Measurements from ENCODE around the gene IP6K3. TPM values are rescaled to one million over a fixed set of nuclear protein-coding genes. Genes with fewer than 3 reads are reported as not detected.
A peak's percentile ranks its signal among the peaks of the same experiment; 100 is the strongest.

IP6K3 gene
- polyA plus RNA-seq, 2 donors: 0.65 to 0.96 TPM

- Histone ChIP-seq H3K4me3 (ENCODE audit: low read depth in 1 of 2, low read length in 2 of 2) (no peak overlapping the region), H3K36me3 (ENCODE audit: control insufficient read depth in 2 of 2, insufficient read depth in 2 of 2, low read length in 1 of 2) (no peaks in the 10 kb centered on the region), H3K9me3 (ENCODE audit: control insufficient read depth in 2 of 2, insufficient read depth in 1 of 2, low read depth in 1 of 2, low read length in 1 of 2) (no peaks in the 10 kb centered on the region), H3K27me3 (ENCODE audit: control insufficient read depth in 1 of 2, insufficient read depth in 2 of 2, low read length in 2 of 2) (no peaks in the 10 kb centered on the region), H3K27ac (ENCODE audit: low read depth in 2 of 2, low read length in 1 of 2) (peak overlapping the region; percentile 43 to 62), H3K4me1 (ENCODE audit: control insufficient read depth in 2 of 2, insufficient read depth in 2 of 2, low read length in 1 of 2) (peaks cover 0 to 8% of the 10 kb centered on the region in 2 donors)
- WGBS, 2 donors: 76 to 81% methylated on average over 7 of the region's 7 CpGs
Measured at GRCh38 chr6:33745548-33745947, 1.2 kb downstream of the IP6K3 start.

GRCh38 chr6:33744895-33745546, 1.7 kb downstream of the IP6K3 start:
- Histone ChIP-seq H3K27me3 (ENCODE audit: control insufficient read depth in 1 of 2, insufficient read depth in 2 of 2, low read length in 2 of 2) (no peaks in the 10 kb centered on the region), H3K36me3 (ENCODE audit: control insufficient read depth in 2 of 2, insufficient read depth in 2 of 2, low read length in 1 of 2) (no peaks in the 10 kb centered on the region), H3K27ac (ENCODE audit: low read depth in 2 of 2, low read length in 1 of 2) (peak overlapping the region; percentile 43 to 62), H3K4me1 (ENCODE audit: control insufficient read depth in 2 of 2, insufficient read depth in 2 of 2, low read length in 1 of 2) (peaks cover 0 to 8% of the 10 kb centered on the region in 2 donors), H3K4me3 (ENCODE audit: low read depth in 1 of 2, low read length in 2 of 2) (no peak overlapping the region), H3K9me3 (ENCODE audit: control insufficient read depth in 2 of 2, insufficient read depth in 1 of 2, low read depth in 1 of 2, low read length in 1 of 2) (no peaks in the 10 kb centered on the region)
- WGBS, 2 donors: 62 to 66% methylated on average over 13 of the region's 13 CpGs

GRCh38 chr6:33744001-33744848, 2.5 kb downstream of the IP6K3 start:
- H3K27me3 ChIP-seq (ENCODE audit: control insufficient read depth in 1 of 2, insufficient read depth in 2 of 2, low read length in 2 of 2): no peaks in the 10 kb centered on the region
- H3K4me1 ChIP-seq (ENCODE audit: control insufficient read depth in 2 of 2, insufficient read depth in 2 of 2, low read length in 1 of 2): peaks cover 0 to 8% of the 10 kb centered on the region in 2 donors
- WGBS, 2 donors: 20 to 27% methylated on average over 11 of the region's 11 CpGs
- H3K4me3 ChIP-seq (ENCODE audit: low read depth in 1 of 2, low read length in 2 of 2): no peak overlapping the region
- H3K36me3 ChIP-seq (ENCODE audit: control insufficient read depth in 2 of 2, insufficient read depth in 2 of 2, low read length in 1 of 2): no peaks in the 10 kb centered on the region
- H3K9me3 ChIP-seq (ENCODE audit: control insufficient read depth in 2 of 2, insufficient read depth in 1 of 2, low read depth in 1 of 2, low read length in 1 of 2): no peaks in the 10 kb centered on the region
- peak overlapping the region; percentile 21 to 40 for H3K27ac ChIP-seq (ENCODE audit: low read depth in 2 of 2, low read length in 1 of 2)

DNA sequence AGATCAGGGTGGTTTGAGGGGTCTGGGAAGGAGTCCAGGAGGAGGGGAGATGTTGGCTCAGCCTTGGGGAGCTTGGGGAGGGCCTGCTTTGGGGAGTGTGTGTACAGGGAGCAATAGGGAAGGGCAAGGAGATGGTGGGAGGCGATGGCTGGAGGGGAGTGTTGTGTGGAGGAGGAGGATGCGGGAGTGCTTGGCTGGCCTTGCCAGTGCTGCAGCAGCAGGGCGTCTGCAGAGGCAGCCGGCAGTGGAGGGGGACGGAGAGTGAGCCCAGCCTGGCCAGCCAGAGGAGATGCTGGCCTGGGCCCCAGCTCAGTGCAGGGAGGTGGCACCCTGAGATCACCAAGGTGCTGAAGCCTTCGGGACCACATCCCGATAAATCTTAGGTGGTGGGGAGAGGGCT, 3.9 kb downstream of the IP6K3 start:
- peaks cover 0 to 8% of the 10 kb centered on the region in 2 donors for H3K4me1 ChIP-seq (ENCODE audit: control insufficient read depth in 2 of 2, insufficient read depth in 2 of 2, low read length in 1 of 2)
- H3K27me3 ChIP-seq (ENCODE audit: control insufficient read depth in 1 of 2, insufficient read depth in 2 of 2, low read length in 2 of 2): no peaks in the 10 kb centered on the region
- peak overlapping the region in 1 of 2 donors; percentile 43 for H3K27ac ChIP-seq (ENCODE audit: low read depth in 2 of 2, low read length in 1 of 2)
- WGBS, 2 donors: 71% methylated on average over 7 of the region's 7 CpGs
- no peak overlapping the region for H3K4me3 ChIP-seq (ENCODE audit: low read depth in 1 of 2, low read length in 2 of 2)
- H3K36me3 ChIP-seq (ENCODE audit: control insufficient read depth in 2 of 2, insufficient read depth in 2 of 2, low read length in 1 of 2): no peaks in the 10 kb centered on the region
- no peaks in the 10 kb centered on the region for H3K9me3 ChIP-seq (ENCODE audit: control insufficient read depth in 2 of 2, insufficient read depth in 1 of 2, low read depth in 1 of 2, low read length in 1 of 2)

DNA sequence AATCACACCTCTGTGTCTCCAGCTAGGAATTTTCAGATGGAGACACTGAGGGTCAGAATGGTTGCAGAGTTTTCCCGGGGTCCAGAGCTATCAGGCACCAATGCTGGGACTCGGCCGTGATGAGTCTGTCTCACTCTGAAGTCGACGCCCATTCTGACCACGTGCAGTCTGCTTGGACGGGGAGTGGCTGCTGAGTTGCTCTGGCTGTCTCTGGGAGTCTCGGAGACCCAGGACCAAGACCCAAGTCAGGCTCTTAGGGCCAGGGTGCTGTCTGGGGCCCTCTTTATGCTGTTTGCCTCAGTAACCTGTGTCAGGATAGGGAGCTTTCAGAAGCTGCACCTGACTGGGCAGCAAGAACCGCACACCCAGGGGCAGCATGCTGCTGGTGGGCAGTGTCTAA, 4.6 kb downstream of the IP6K3 start:
- Histone ChIP-seq H3K4me1 (ENCODE audit: control insufficient read depth in 2 of 2, insufficient read depth in 2 of 2, low read length in 1 of 2) (peaks cover 0 to 8% of the 10 kb centered on the region in 2 donors), H3K27ac (ENCODE audit: low read depth in 2 of 2, low read length in 1 of 2) (no peak overlapping the region), H3K27me3 (ENCODE audit: control insufficient read depth in 1 of 2, insufficient read depth in 2 of 2, low read length in 2 of 2) (no peaks in the 10 kb centered on the region), H3K36me3 (ENCODE audit: control insufficient read depth in 2 of 2, insufficient read depth in 2 of 2, low read length in 1 of 2) (no peaks in the 10 kb centered on the region), H3K9me3 (ENCODE audit: control insufficient read depth in 2 of 2, insufficient read depth in 1 of 2, low read depth in 1 of 2, low read length in 1 of 2) (no peaks in the 10 kb centered on the region), H3K4me3 (ENCODE audit: low read depth in 1 of 2, low read length in 2 of 2) (no peak overlapping the region)
- WGBS, 2 donors: 53 to 68% methylated on average over 9 of the region's 9 CpGs

DNA sequence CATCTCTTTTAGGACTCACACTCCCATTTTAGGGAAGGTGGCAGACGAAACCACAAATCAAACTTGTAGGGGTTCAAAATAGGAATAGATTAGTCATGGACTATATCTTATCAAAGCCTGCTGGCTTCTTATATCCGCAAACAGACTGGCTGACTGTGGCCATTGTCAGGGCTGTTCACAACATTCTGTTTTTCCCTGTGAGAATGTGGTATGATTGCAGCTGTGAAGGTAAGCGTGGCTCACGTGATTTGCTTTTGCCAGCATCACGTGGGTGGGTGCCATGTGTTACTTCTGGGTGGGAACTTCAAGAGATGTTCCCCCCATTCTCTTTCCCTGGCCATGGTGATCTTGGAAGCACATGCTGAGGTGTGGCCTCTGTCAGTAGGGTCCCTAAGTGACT, 5.9 kb downstream of the IP6K3 start:
- Histone ChIP-seq H3K9me3 (ENCODE audit: control insufficient read depth in 2 of 2, insufficient read depth in 1 of 2, low read depth in 1 of 2, low read length in 1 of 2) (no peaks in the 10 kb centered on the region), H3K4me1 (ENCODE audit: control insufficient read depth in 2 of 2, insufficient read depth in 2 of 2, low read length in 1 of 2) (peaks cover 0 to 8% of the 10 kb centered on the region in 2 donors), H3K27ac (ENCODE audit: low read depth in 2 of 2, low read length in 1 of 2) (no peak overlapping the region), H3K4me3 (ENCODE audit: low read depth in 1 of 2, low read length in 2 of 2) (no peak overlapping the region), H3K36me3 (ENCODE audit: control insufficient read depth in 2 of 2, insufficient read depth in 2 of 2, low read length in 1 of 2) (no peaks in the 10 kb centered on the region), H3K27me3 (ENCODE audit: control insufficient read depth in 1 of 2, insufficient read depth in 2 of 2, low read length in 2 of 2) (no peaks in the 10 kb centered on the region)
- 55 to 79% methylated on average over 5 of the region's 5 CpGs for WGBS, 2 donors

GRCh38 chr6:33740204-33740608, 6.5 kb downstream of the IP6K3 start:
- Histone ChIP-seq H3K36me3 (ENCODE audit: control insufficient read depth in 2 of 2, insufficient read depth in 2 of 2, low read length in 1 of 2) (no peaks in the 10 kb centered on the region), H3K9me3 (ENCODE audit: control insufficient read depth in 2 of 2, insufficient read depth in 1 of 2, low read depth in 1 of 2, low read length in 1 of 2) (no peaks in the 10 kb centered on the region), H3K4me1 (ENCODE audit: control insufficient read depth in 2 of 2, insufficient read depth in 2 of 2, low read length in 1 of 2) (peaks cover 0 to 8% of the 10 kb centered on the region in 2 donors), H3K27ac (ENCODE audit: low read depth in 2 of 2, low read length in 1 of 2) (no peak overlapping the region), H3K4me3 (ENCODE audit: low read depth in 1 of 2, low read length in 2 of 2) (no peak overlapping the region), H3K27me3 (ENCODE audit: control insufficient read depth in 1 of 2, insufficient read depth in 2 of 2, low read length in 2 of 2) (no peaks in the 10 kb centered on the region)
- WGBS, 2 donors: 54 to 78% methylated on average over 6 of the region's 6 CpGs

DNA sequence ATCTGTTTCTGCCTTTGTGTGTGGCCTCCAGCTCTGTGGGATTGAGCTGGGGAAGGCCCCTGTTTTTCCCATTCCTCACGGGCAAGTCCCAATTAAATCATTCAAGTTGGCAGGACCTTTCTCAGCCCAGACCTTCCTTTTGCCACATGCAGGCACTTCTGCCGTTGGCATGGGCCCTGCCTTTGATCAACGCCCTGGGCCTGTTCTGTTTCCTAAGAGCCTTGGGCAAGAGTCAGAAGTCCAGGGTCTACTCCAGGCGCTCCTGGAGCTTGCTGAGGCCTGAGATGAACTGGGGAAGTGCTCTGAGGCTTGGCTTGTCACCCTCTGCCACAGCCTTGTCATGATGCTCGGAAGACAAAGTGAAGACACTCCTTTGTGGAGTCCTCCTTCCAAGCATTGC, 7.1 kb downstream of the IP6K3 start:
- no peaks in the 10 kb centered on the region for H3K9me3 ChIP-seq (ENCODE audit: control insufficient read depth in 2 of 2, insufficient read depth in 1 of 2, low read depth in 1 of 2, low read length in 1 of 2)
- H3K27me3 ChIP-seq (ENCODE audit: control insufficient read depth in 1 of 2, insufficient read depth in 2 of 2, low read length in 2 of 2): no peaks in the 10 kb centered on the region
- peaks cover 0 to 3% of the 10 kb centered on the region in 2 donors for H3K4me1 ChIP-seq (ENCODE audit: control insufficient read depth in 2 of 2, insufficient read depth in 2 of 2, low read length in 1 of 2)
- WGBS, 2 donors: 54 to 63% methylated on average over 5 of the region's 5 CpGs
- no peak overlapping the region for H3K4me3 ChIP-seq (ENCODE audit: low read depth in 1 of 2, low read length in 2 of 2)
- H3K27ac ChIP-seq (ENCODE audit: low read depth in 2 of 2, low read length in 1 of 2): no peak overlapping the region
- no peaks in the 10 kb centered on the region for H3K36me3 ChIP-seq (ENCODE audit: control insufficient read depth in 2 of 2, insufficient read depth in 2 of 2, low read length in 1 of 2)

GRCh38 chr6:33738879-33739278, 7.8 kb downstream of the IP6K3 start:
- no peaks in the 10 kb centered on the region for H3K4me1 ChIP-seq (ENCODE audit: control insufficient read depth in 2 of 2, insufficient read depth in 2 of 2, low read length in 1 of 2)
- no peak overlapping the region for H3K4me3 ChIP-seq (ENCODE audit: low read depth in 1 of 2, low read length in 2 of 2)
- H3K9me3 ChIP-seq (ENCODE audit: control insufficient read depth in 2 of 2, insufficient read depth in 1 of 2, low read depth in 1 of 2, low read length in 1 of 2): no peaks in the 10 kb centered on the region
- H3K27ac ChIP-seq (ENCODE audit: low read depth in 2 of 2, low read length in 1 of 2): no peak overlapping the region
- WGBS, 2 donors: 87 to 91% methylated on average over 5 of the region's 5 CpGs
- no peaks in the 10 kb centered on the region for H3K27me3 ChIP-seq (ENCODE audit: control insufficient read depth in 1 of 2, insufficient read depth in 2 of 2, low read length in 2 of 2)
- no peaks in the 10 kb centered on the region for H3K36me3 ChIP-seq (ENCODE audit: control insufficient read depth in 2 of 2, insufficient read depth in 2 of 2, low read length in 1 of 2)

Measured in esophagus (tissue), 2 donors.